Neural progenitor cell (in vitro differentiated cells): Measurements from ENCODE around the gene NINJ2.

Experiments
- EZH2phosphoT487 ChIP-seq: fragments of 200-600 bp; sonication (generic); IDR thresholded peaks from 2 replicates; pipeline ENCODE4 v1.6.1; 2017; ENCODE audit warnings: antibody characterized with exemption
- TF ChIP-seq, protein P1 (sequence below): fragments of 200-600 bp; sonication (generic); IDR thresholded peaks from 2 replicates; pipeline ENCODE4 v1.5.1; 2017; ENCODE audit warnings: antibody characterized with exemption, mild to moderate bottlenecking

- TF ChIP-seq, protein P1, sequence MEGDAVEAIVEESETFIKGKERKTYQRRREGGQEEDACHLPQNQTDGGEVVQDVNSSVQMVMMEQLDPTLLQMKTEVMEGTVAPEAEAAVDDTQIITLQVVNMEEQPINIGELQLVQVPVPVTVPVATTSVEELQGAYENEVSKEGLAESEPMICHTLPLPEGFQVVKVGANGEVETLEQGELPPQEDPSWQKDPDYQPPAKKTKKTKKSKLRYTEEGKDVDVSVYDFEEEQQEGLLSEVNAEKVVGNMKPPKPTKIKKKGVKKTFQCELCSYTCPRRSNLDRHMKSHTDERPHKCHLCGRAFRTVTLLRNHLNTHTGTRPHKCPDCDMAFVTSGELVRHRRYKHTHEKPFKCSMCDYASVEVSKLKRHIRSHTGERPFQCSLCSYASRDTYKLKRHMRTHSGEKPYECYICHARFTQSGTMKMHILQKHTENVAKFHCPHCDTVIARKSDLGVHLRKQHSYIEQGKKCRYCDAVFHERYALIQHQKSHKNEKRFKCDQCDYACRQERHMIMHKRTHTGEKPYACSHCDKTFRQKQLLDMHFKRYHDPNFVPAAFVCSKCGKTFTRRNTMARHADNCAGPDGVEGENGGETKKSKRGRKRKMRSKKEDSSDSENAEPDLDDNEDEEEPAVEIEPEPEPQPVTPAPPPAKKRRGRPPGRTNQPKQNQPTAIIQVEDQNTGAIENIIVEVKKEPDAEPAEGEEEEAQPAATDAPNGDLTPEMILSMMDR = no peak
- TF ChIP-seq EZH2phosphoT487 = no peak
These were observed 90.0 kb downstream of the NINJ2 start for GRCh38 chr12:573232-573631.
